ENCODE measurements around the gene PPFIA1.

DNA sequence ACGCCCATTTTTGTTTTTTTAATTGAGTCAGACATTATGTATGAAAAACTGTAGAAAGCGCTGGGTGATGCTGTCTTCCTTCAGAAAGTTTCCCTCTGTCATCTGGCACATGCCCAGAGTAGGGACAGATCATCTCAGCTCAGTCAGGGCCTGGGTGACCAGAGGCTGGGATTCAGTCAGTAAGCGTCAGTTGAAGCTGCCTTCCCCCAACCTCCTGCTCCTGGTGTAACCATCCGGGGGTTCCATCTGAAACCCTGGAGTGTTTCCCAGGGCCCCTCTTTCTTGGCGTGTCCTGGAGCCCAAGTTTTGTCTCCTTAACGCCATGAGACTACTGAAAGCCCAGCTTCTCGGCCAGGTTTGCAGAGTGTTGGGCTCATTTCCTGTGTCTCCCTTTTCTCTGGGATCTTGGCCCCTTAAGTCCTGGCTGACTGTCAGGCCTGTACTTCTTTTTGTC lies 10.7 kb downstream of the PPFIA1 start:
- TF ChIP-seq MAX (IDR thresholded peaks at IDR 0.05; ENCODE audit: low read depth) (no peak), CTCF (IDR thresholded peaks at IDR 0.05) (no peak)
